OCI-LY1 (cell line): ENCODE data around the gene INTS6.

Source experiments
- H2AFZ ChIP-seq: fragments of 200-600 bp; sonication (generic), shearing (Covaris generic); 2 replicates; pipeline ENCODE4 v1.6.0; 2014; ENCODE audit warnings: antibody characterized with exemption, mild to moderate bottlenecking, low read length
- H3F3A ChIP-seq: fragments of 200-600 bp; sonication (generic), shearing (Covaris generic); 2 replicates; pipeline ENCODE4 v1.6.0; 2014; ENCODE audit warnings: mild to moderate bottlenecking, antibody characterized with exemption, low read length, moderate library complexity; ENCODE audit not compliant: insufficient read depth
- H3K27ac ChIP-seq: fragments of 200-600 bp; sonication (generic); 2 replicates; pipeline ENCODE4 v1.5.1; 2014; ENCODE audit warnings: low read length, mixed run types, mild to moderate bottlenecking, low read depth; ENCODE audit not compliant: poor library complexity, severe bottlenecking
- H3K27me3 ChIP-seq: fragments of 200-600 bp; sonication (generic); 2 replicates; pipeline ENCODE4 v1.6.0; 2014; ENCODE audit warnings: antibody characterized with exemption, mild to moderate bottlenecking, low read length, moderate library complexity; ENCODE audit not compliant: insufficient read depth
- H3K36me3 ChIP-seq: fragments of 200-600 bp; sonication (generic); 2 replicates; pipeline ENCODE4 v1.6.1; 2014; ENCODE audit warnings: mild to moderate bottlenecking, antibody characterized with exemption, low read length, moderate library complexity, mixed read lengths; ENCODE audit not compliant: insufficient read depth
- H3K4me1 ChIP-seq: fragments of 200-600 bp; sonication (generic); 2 replicates; pipeline ENCODE4 v1.5.1; 2014; ENCODE audit warnings: mild to moderate bottlenecking, low read length, moderate library complexity; ENCODE audit not compliant: insufficient read depth, severe bottlenecking
- H3K4me2 ChIP-seq: fragments of 200-600 bp; sonication (generic), shearing (Covaris generic); 2 replicates; pipeline ENCODE4 v1.6.1; 2014; ENCODE audit warnings: low read length
- H3K4me3 ChIP-seq: fragments of 200-600 bp; sonication (generic); 2 replicates; pipeline ENCODE4 v1.5.1; 2014; ENCODE audit warnings: low read length, low read depth, mild to moderate bottlenecking, mixed read lengths; ENCODE audit not compliant: poor library complexity, severe bottlenecking
- H3K79me2 ChIP-seq: fragments of 200-600 bp; shearing (Covaris generic); 2 replicates; pipeline ENCODE4 v1.6.1; 2016; ENCODE audit warnings: mixed run types, low read length, mixed read lengths; ENCODE audit not compliant: insufficient read depth
- H3K9ac ChIP-seq: fragments of 200-600 bp; sonication (generic), shearing (Covaris generic); 2 replicates; pipeline ENCODE4 v1.6.1; 2014; ENCODE audit warnings: mild to moderate bottlenecking, low read length, mixed read lengths
- H3K9me2 ChIP-seq: fragments of 200-600 bp; sonication (generic), shearing (Covaris generic); 2 replicates; pipeline ENCODE4 v1.6.1; 2014; ENCODE audit warnings: low read depth, mild to moderate bottlenecking, low read length, mixed read lengths
- H3K9me3 ChIP-seq: fragments of 200-600 bp; shearing (Covaris generic); 2 replicates; pipeline ENCODE4 v1.6.1; 2014; ENCODE audit warnings: low read length, mixed read lengths
- H4K20me1 ChIP-seq: fragments of 200-600 bp; sonication (generic), shearing (Covaris generic); 2 replicates; pipeline ENCODE4 v1.6.0; 2016; ENCODE audit warnings: mild to moderate bottlenecking, low read length; ENCODE audit not compliant: insufficient read depth
- CTCF ChIP-seq: fragments of 200-600 bp; sonication (generic), shearing (Covaris generic); IDR thresholded peaks from 2 replicates; pipeline ENCODE4 v1.5.1; 2017; ENCODE audit warnings: mild to moderate bottlenecking, antibody characterized with exemption, low read length, moderate library complexity, mixed read lengths
- EZH2 ChIP-seq: fragments of 200-600 bp; sonication (generic), shearing (Covaris generic); IDR thresholded peaks from 2 replicates; pipeline ENCODE4 v1.8.0; 2017; ENCODE audit warnings: borderline replicate concordance, mixed run types, mild to moderate bottlenecking, antibody characterized with exemption, low read length, moderate library complexity, mixed read lengths

The INTS6 gene

DNA sequence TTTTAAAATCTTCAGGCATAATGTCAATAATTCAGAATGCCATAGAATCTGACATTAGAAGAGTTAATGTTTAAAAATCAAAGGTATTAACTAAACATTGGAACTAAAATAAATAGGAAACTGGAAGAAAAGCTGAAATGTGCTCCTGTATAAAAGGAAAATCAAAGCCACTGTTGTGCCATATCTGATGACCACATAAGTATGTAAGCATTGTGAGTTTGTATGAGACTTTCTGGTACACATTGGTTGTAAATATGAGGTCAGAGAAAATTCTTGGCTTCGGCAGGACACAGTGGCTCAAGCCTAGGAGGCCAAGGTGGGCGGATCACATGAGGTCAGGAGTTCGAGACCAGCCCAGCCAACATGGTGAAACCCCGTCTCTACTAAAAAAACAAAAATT, 48.3 kb upstream of the INTS6 start:
- Histone ChIP-seq H3K36me3 (no peaks in the 10 kb centered on the region), H3K9ac (no peak overlapping the region), H3K27ac (no peak overlapping the region), H3K79me2 (no peaks in the 10 kb centered on the region), H3K4me2 (no peak overlapping the region), H3K4me1 (no peaks in the 10 kb centered on the region), H4K20me1 (no peaks in the 10 kb centered on the region), H2AFZ (no peak overlapping the region), H3K4me3 (no peak overlapping the region), H3K27me3 (no peaks in the 10 kb centered on the region), H3F3A (no peaks in the 10 kb centered on the region), H3K9me2 (no peaks in the 10 kb centered on the region), H3K9me3 (no peaks in the 10 kb centered on the region)
- TF ChIP-seq CTCF (no peak), EZH2 (no peak)

DNA sequence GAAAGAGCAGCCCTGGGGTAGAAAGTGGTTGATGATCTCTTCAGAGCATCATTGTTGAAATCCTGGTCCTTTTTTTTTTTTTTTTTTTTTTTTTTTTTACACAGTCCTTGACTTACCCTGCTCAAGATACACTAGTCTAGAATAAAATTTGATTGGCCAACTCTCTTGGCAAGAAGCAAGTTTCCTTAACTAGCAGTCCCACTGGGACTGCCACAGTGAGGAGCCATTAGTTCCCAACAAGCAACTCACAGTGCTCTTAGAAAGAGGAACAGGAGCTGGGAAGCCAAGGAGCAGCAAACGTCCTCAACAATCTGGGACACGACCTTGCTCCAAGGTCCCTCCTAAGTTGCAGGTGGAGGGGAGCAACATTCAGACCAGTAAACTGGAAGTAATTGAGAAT, 47.9 kb upstream of the INTS6 start:
- Histone ChIP-seq H3K9me3 (no peaks in the 10 kb centered on the region), H3K4me3 (no peak overlapping the region), H3F3A (no peaks in the 10 kb centered on the region), H3K79me2 (no peaks in the 10 kb centered on the region), H3K27me3 (no peaks in the 10 kb centered on the region), H3K4me2 (no peak overlapping the region), H3K36me3 (no peaks in the 10 kb centered on the region), H3K27ac (no peak overlapping the region), H3K9me2 (no peaks in the 10 kb centered on the region), H4K20me1 (no peaks in the 10 kb centered on the region), H3K9ac (no peak overlapping the region), H3K4me1 (no peaks in the 10 kb centered on the region), H2AFZ (no peak overlapping the region)
- TF ChIP-seq CTCF = no peak
- no peak for TF ChIP-seq EZH2

DNA sequence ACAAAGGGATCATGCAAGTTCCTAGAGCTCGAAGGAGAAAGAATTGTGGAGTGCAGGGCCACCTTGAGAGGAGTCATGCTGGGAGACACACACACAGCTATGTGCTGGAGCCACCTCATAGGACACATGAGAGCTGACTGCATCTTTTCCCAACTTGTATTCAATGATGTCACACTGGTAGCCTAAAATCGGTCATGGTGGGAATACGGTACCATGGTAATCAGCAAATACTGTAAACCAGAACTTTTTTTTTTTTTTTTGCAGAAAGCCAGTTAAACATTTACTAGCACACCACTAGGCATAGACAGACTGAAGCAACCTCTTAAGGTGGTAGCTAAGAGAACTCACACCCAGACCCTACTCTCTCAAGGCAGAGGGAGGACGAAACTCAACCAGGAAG, 47.0 kb upstream of the INTS6 start:
- H3K36me3 ChIP-seq = no peaks in the 10 kb centered on the region
- no peak overlapping the region for H3K4me2 ChIP-seq
- H3K9ac ChIP-seq = no peak overlapping the region
- no peaks in the 10 kb centered on the region for H3F3A ChIP-seq
- H3K9me2 ChIP-seq = no peaks in the 10 kb centered on the region
- no peaks in the 10 kb centered on the region for H3K79me2 ChIP-seq
- no peaks in the 10 kb centered on the region for H3K9me3 ChIP-seq
- H4K20me1 ChIP-seq = no peaks in the 10 kb centered on the region
- H2AFZ ChIP-seq = no peak overlapping the region
- H3K27me3 ChIP-seq = no peaks in the 10 kb centered on the region
- no peak for TF ChIP-seq CTCF
- TF ChIP-seq EZH2 = no peak
- no peaks in the 10 kb centered on the region for H3K4me1 ChIP-seq
- no peak overlapping the region for H3K27ac ChIP-seq
- H3K4me3 ChIP-seq = no peak overlapping the region
